Measurements from ENCODE around the gene NXPH1. TPM values are rescaled to one million over a fixed set of nuclear protein-coding genes. Genes with fewer than 3 reads are reported as not detected.

Gene NXPH1
- total RNA-seq, 2 donors from 2014 or later: 0.24 TPM; not detected in 1

DNA sequence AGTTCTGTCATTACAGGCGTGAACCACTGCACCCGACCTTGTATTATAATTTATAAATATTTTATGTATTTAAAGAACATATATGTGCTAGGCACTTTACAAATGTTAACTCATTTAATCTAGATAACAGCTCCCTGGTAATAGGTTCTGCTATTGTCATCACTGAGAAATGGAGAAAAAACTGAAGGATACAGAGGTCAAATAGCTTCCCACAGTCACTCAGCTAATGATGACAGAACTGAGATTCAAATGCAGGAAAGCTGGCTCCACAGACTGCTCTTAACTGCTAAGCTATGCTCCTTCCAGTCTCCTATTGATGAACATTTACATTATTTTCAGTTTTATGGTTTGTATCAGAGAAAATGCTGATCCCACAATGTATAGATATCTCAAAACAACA, 28.9 kb downstream of the NXPH1 start:
- H3K27ac Mint-ChIP-seq: no peak overlapping the region
- H3K27me3 Mint-ChIP-seq (ENCODE audit: insufficient read depth): no peaks in the 10 kb centered on the region
- Histone ChIP-seq H3K36me3 (ENCODE audit: control insufficient read depth, insufficient read depth, low read length) (no peaks in the 10 kb centered on the region), H3K4me3 (ENCODE audit: low read length) (no peak overlapping the region), H3K27me3 (ENCODE audit: control insufficient read depth, insufficient read depth, low read length, poor library complexity, severe bottlenecking) (peaks cover 8% of the 10 kb centered on the region), H3K27ac (ENCODE audit: low read depth, low read length) (no peak overlapping the region), H3K4me1 (ENCODE audit: control insufficient read depth, insufficient read depth, low read length) (no peaks in the 10 kb centered on the region), H3K9me3 (ENCODE audit: control insufficient read depth, low read length) (no peaks in the 10 kb centered on the region), H3K9ac (ENCODE audit: extremely low read depth, low read length, poor library complexity, severe bottlenecking) (no peak overlapping the region)
- H3K36me3 Mint-ChIP-seq (ENCODE audit: low read depth): no peaks in the 10 kb centered on the region
- TF ChIP-seq, protein P1, sequence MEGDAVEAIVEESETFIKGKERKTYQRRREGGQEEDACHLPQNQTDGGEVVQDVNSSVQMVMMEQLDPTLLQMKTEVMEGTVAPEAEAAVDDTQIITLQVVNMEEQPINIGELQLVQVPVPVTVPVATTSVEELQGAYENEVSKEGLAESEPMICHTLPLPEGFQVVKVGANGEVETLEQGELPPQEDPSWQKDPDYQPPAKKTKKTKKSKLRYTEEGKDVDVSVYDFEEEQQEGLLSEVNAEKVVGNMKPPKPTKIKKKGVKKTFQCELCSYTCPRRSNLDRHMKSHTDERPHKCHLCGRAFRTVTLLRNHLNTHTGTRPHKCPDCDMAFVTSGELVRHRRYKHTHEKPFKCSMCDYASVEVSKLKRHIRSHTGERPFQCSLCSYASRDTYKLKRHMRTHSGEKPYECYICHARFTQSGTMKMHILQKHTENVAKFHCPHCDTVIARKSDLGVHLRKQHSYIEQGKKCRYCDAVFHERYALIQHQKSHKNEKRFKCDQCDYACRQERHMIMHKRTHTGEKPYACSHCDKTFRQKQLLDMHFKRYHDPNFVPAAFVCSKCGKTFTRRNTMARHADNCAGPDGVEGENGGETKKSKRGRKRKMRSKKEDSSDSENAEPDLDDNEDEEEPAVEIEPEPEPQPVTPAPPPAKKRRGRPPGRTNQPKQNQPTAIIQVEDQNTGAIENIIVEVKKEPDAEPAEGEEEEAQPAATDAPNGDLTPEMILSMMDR (conservative IDR thresholded peaks at IDR 0.05): no peak
- H3K9me3 Mint-ChIP-seq: no peaks in the 10 kb centered on the region
- no peak for DNase-seq
- no peaks in the 10 kb centered on the region for H3K4me1 Mint-ChIP-seq
- 100% methylated on average over 1 of the region's 2 CpGs; no CpG with 5 or more reads in 1 of the 2 experiments for WGBS, 2 experiments (ENCODE audit: insufficient coverage in 1 of 2, insufficient read length in 1 of 2)
- no peak overlapping the region for H3K4me3 Mint-ChIP-seq

DNA sequence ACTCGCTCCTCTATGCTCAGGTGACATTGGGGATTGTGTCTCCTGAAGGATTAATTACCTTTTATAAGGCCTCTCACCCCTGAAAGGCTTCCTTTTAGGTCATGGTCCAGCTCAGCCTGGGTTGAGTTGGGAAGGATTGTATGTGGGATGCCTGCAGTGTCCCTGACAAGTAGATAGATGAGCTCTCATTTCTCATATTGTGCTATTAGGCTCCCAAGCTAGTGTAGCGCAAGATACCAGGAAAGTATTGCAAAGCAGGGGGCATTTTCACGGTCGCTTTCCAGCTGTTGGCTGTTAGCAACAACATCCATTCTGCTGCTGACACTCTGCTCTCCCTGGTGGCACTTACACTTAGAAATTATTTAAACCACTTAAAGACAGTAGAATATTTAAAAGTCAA, 31.9 kb downstream of the NXPH1 start:
- H3K9me3 Mint-ChIP-seq: no peaks in the 10 kb centered on the region
- H3K27ac ChIP-seq (ENCODE audit: low read depth, low read length): no peak overlapping the region
- H3K27ac Mint-ChIP-seq: no peak overlapping the region
- H3K4me1 ChIP-seq (ENCODE audit: control insufficient read depth, insufficient read depth, low read length): no peaks in the 10 kb centered on the region
- H3K9ac ChIP-seq (ENCODE audit: extremely low read depth, low read length, poor library complexity, severe bottlenecking): no peak overlapping the region
- no peaks in the 10 kb centered on the region for H3K27me3 Mint-ChIP-seq (ENCODE audit: insufficient read depth)
- no peaks in the 10 kb centered on the region for H3K36me3 ChIP-seq (ENCODE audit: control insufficient read depth, insufficient read depth, low read length)
- TF ChIP-seq, protein P1 (conservative IDR thresholded peaks at IDR 0.05): no peak
- WGBS, 2 experiments (ENCODE audit: insufficient coverage in 1 of 2, insufficient read length in 1 of 2): 63 to 96% methylated on average over 3 to 4 of the region's 4 CpGs
- H3K4me3 Mint-ChIP-seq: no peak overlapping the region
- H3K4me3 ChIP-seq (ENCODE audit: low read length): no peak overlapping the region
- DNase-seq: no peak
- H3K9me3 ChIP-seq (ENCODE audit: control insufficient read depth, low read length): no peaks in the 10 kb centered on the region
- H3K27me3 ChIP-seq (ENCODE audit: control insufficient read depth, insufficient read depth, low read length, poor library complexity, severe bottlenecking): no peaks in the 10 kb centered on the region
- H3K4me1 Mint-ChIP-seq: no peaks in the 10 kb centered on the region
- H3K36me3 Mint-ChIP-seq (ENCODE audit: low read depth): no peaks in the 10 kb centered on the region

DNA sequence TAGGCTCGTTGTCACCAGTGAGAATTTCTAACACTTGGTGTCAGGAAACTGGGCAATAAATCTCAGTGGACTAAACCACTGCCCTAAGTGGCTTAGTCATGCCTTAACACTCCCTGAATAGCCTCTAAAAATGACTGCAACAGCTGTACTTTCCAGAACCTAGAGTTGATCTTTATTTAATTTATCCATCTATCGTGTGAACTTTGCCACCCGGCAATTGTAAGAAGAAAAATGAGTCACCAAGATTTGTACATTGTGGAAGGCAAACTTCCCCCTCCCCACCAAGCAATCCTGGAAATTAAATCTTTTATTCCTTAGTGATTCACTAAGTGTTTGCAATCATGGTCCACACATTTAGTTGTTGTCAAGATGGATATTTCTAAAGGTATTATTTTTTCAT, 47.1 kb downstream of the NXPH1 start:
- Mint-ChIP-seq H3K4me1 (peaks cover 5% of the 10 kb centered on the region), H3K4me3 (no peak overlapping the region), H3K9me3 (peaks cover 7% of the 10 kb centered on the region), H3K27me3 (ENCODE audit: insufficient read depth) (no peaks in the 10 kb centered on the region), H3K36me3 (ENCODE audit: low read depth) (no peaks in the 10 kb centered on the region), H3K27ac (no peak overlapping the region)
- Histone ChIP-seq H3K4me1 (ENCODE audit: control insufficient read depth, insufficient read depth, low read length) (no peaks in the 10 kb centered on the region), H3K36me3 (ENCODE audit: control insufficient read depth, insufficient read depth, low read length) (no peaks in the 10 kb centered on the region), H3K27me3 (ENCODE audit: control insufficient read depth, insufficient read depth, low read length, poor library complexity, severe bottlenecking) (no peaks in the 10 kb centered on the region), H3K27ac (ENCODE audit: low read depth, low read length) (no peak overlapping the region), H3K9me3 (ENCODE audit: control insufficient read depth, low read length) (peaks cover 4% of the 10 kb centered on the region), H3K4me3 (ENCODE audit: low read length) (no peak overlapping the region), H3K9ac (ENCODE audit: extremely low read depth, low read length, poor library complexity, severe bottlenecking) (no peak overlapping the region)
- TF ChIP-seq, protein P1 (conservative IDR thresholded peaks at IDR 0.05): no peak
- DNase-seq: no peak
- WGBS, 2 experiments (ENCODE audit: insufficient coverage in 1 of 2, insufficient read length in 1 of 2): 85 to 87% methylated on average over 1 to 3 of the region's 3 CpGs
